IPS-18c (cell line): ENCODE results near the gene KIF1B.
A peak's percentile ranks its signal among the peaks of the same experiment; 100 is the strongest.

Experiments
- H3K4me3 ChIP-seq: 2 replicates; pipeline ENCODE4 v1.7.0; 2013; ENCODE audit warnings: low read depth, mild to moderate bottlenecking, low read length, moderate library complexity; ENCODE audit not compliant: insufficient read depth
- H3K9me3 ChIP-seq: one replicate; pipeline ENCODE4 v1.6.1; 2013; ENCODE audit warnings: mild to moderate bottlenecking, low read length, moderate library complexity; ENCODE audit not compliant: control insufficient read depth, insufficient read depth

Gene KIF1B

DNA sequence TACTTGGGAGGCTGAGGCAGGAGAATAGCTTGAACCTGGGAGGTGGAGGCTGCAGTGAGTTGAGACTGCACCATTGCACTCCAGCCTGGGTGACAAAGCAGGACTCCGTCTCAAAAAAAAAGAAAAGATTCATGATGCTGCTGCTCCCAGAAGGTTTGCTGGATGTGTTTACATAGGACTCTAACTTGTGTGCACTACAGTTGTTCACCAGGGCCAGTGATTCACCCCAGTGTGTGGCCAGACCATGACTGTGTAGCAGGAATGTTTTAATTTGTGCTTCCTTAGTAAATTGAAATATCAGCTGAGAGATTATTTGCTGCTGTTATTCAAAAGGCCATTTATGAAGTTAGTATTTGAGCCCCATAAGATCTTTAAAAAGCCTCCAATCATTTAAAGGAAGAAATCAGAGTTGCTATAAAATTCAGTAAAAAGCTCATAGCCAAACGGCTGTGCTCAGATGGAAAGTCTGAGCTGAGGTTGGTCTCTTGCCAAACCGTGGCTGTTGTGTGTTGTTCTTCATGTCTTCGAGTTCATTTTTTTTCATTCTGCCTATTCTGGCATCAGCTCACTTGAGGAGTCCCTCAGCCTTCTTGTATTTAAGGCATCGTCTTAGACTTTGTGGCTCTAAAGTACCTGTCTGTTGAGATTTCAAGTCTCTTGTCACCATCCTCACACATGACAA is 170.4 kb downstream of the KIF1B start:
- Histone ChIP-seq H3K4me3 (no peak overlapping the region), H3K9me3 (no peaks in the 10 kb centered on the region)

GRCh38 chr1:10383630-10384029 is 173.3 kb downstream of the KIF1B start:
- H3K9me3 ChIP-seq, result no peaks in the 10 kb centered on the region
- no peak overlapping the region for H3K4me3 ChIP-seq

GRCh38 chr1:10384219-10384618 is 173.8 kb downstream of the KIF1B start:
- H3K9me3 ChIP-seq, result no peaks in the 10 kb centered on the region
- no peak overlapping the region for H3K4me3 ChIP-seq

GRCh38 chr1:10386761-10387676 is 176.6 kb downstream of the KIF1B start:
- Histone ChIP-seq H3K9me3 (no peaks in the 10 kb centered on the region), H3K4me3 (no peak overlapping the region)

GRCh38 chr1:10387677-10388386 is 177.5 kb downstream of the KIF1B start:
- no peak overlapping the region for H3K4me3 ChIP-seq
- H3K9me3 ChIP-seq, result no peaks in the 10 kb centered on the region

GRCh38 chr1:10388387-10388715 is 178.0 kb downstream of the KIF1B start:
- H3K4me3 ChIP-seq, result no peak overlapping the region
- H3K9me3 ChIP-seq, result peaks cover 2% of the 10 kb centered on the region

DNA sequence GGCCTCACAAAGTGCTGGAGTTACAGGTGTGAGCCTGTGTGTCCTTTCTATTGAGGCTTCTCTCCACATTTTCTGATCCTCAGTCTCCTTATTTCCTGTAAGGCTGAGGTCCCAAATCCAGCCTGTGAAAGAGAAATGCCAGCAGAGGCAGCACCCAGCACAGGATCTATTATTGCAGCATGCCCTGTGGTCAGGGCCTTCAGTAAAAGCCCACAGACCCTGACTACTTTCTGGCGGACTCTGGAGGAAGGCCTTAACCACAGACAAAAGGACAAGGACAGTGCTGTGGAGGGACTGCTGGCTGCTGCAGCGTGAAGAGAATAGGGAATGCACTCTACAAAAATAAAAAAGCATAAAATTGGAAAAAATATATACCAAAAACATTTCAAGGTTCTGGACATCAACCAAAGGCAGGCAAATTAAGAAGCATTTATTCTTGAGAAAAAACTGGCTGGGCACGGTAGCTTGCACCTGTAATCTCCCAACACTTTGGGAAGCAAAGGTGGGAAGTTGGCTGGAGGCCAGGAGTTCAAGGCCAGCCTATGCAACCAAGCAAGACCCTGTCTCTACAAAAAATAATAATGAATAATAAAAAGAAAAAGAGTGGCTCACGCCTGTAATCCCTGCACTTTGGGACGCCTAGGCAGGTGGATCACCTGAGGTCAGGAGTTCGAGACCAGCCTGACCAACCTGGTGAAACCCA is 179.1 kb downstream of the KIF1B start:
- peaks cover 2% of the 10 kb centered on the region for H3K9me3 ChIP-seq

DNA sequence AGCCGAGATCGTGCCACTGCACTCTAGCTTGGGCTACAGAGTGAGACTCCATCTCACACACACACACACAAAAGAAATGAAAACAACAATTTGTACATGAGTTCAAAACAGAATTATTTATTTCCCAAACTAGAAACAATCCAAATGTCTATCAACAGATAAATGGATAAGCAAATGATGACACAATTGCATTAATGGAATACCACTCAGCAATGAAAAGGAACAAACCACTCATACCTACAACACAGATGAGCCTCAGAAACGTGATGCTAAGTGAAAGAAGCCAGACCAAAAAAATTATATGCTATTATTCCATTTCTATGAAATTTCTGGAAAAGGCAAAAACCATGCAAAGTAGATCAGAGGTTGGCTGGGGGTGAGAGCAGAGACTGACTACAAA is 186.5 kb downstream of the KIF1B start:
- Histone ChIP-seq H3K9me3 (peaks cover 4% of the 10 kb centered on the region), H3K4me3 (no peak overlapping the region)

More for the DNA sequence above, 179.1 kb downstream of the KIF1B start:
- no peak overlapping the region for H3K4me3 ChIP-seq

DNA sequence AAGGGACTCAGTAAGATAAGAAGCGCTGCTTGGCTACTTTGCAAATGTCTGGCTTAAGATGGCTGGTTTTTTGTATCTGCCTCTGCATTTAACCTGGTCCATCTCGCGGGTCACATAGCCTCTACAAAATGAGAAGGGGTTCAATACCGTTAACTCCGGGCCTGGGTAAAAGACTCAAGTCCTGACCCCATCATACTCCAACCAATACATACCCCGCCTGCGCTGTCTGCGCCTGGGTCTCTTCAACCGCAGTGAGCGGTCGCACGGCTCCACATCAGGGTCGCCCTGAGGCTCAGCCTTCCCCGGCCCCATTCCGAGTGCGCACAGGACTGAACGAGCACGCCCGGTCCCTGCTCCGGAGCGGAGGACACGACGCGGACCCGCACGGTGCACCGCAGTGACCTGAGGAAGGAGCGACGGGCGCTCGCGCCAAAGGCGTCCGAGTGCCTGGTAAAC is 187.9 kb downstream of the KIF1B start:
- Histone ChIP-seq H3K4me3 (peak overlapping the region; percentile 94), H3K9me3 (peaks cover 2% of the 10 kb centered on the region)

DNA sequence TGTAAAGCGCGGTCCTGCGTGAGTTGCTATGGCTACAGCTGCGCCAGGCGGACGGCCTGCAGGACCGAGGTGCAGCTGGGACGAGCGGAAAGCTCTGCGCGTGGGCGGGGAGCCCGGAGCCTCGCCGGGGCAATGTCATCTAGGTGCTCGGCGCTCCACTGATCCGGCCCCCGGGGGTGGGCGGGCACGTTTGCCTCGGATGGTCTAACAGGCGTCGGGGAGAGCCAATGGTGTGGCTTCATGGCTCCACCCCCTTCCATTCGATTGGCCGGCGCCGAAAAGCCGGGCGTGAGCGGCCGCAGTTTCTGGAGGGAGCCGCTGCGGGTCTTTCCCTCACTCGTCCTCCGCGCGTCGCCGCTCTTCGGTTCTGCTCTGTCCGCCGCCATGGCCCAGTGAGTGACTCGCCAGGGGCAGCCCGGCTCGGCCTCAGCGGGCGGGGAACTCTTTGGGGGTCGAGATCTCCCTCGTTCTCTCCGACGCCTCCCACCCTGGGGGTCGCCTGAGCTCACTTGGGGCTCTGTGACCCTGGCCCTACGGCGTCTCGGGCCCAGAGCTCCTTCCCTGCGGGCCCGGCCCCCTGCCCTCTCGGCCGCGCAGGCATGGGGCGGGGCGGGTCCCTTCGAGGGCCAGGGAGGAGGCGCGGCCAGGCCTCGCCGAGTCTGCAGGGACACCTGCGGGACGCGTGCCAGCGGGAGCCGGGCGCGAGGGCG is 188.5 kb downstream of the KIF1B start, which contains the start of gene PGD:
Gene PGD (plus strand): TSS at position 331 of the 710 bp plus-strand sequence. CDS start 54 bp downstream, at position 385.
- Histone ChIP-seq H3K9me3 (peaks cover 2% of the 10 kb centered on the region), H3K4me3 (peak within 1 kb of the TSS; percentile 94)

DNA sequence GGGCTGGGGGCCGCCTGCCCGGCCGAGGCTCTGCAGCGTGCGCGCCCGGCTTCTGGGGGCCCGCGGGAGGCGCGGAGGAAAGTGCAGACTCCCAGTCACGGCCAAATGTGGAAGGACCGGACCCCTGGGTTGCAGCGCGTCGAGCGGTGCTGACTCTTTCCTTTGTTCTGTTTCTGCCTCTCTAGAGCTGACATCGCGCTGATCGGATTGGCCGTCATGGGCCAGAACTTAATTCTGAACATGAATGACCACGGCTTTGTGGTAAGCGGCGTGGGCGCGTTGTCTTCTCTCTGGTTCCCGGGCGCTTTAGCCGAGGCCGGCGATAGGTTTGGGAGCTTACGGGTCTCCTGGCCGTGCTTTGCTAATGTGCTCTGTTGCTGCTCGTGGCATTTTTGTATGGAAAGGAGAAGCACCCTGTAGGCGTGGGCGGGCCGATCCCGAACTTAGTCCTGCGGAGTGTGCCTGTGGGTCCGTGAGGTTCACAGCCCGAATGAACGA is 189.1 kb downstream of the KIF1B start:
- H3K9me3 ChIP-seq, result peaks cover 2% of the 10 kb centered on the region
- H3K4me3 ChIP-seq, result peak overlapping the region; percentile 85

DNA sequence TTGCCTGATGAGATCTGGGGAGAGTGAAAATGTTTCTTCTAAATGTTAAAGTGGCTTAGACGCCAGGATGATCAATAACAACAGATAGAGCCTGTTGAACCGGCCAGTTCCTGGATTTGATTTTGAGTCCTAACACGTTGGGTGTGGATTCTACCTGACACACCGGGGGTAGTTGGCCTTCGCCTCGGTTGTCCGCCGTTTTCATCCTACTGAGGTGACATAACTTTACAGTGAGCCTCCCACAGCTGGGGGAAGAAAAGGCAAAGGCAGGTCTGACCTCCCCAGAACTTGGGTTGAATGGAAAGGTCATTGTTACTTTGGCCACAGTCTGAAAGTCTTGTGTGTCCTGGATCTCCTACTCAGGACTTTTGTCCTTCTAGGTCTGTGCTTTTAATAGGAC is 189.6 kb downstream of the KIF1B start:
- peaks cover 2% of the 10 kb centered on the region for H3K9me3 ChIP-seq
- peak overlapping the region; percentile 85 for H3K4me3 ChIP-seq

DNA sequence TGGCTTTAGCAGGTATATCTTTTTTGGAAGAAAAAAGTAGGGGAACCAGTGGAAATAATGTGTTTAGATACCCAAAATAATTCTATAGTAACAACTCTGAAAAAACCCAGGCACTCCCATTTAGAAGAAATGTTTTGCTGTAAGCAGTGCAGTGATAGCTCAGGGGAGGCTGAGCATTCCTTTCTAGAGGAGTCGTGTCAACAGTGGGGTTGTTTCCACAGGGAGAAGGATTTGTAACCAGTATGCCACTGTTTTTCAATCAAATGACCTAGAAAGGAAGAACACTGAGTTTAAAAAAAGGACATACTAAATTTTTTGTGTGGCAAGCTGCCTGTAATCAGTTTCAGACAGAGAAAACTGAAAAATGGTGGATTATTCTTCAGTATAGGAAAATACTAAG is 190.9 kb downstream of the KIF1B start:
- H3K4me3 ChIP-seq, result no peak overlapping the region

GRCh38 chr1:10402729-10403274 is 192.4 kb downstream of the KIF1B start:
- Histone ChIP-seq H3K9me3 (peaks cover 2% of the 10 kb centered on the region), H3K4me3 (no peak overlapping the region)

More for the DNA sequence above, 190.9 kb downstream of the KIF1B start:
- peaks cover 2% of the 10 kb centered on the region for H3K9me3 ChIP-seq

GRCh38 chr1:10407201-10407600 is 196.8 kb downstream of the KIF1B start:
- H3K9me3 ChIP-seq, result no peaks in the 10 kb centered on the region
- no peak overlapping the region for H3K4me3 ChIP-seq
